Hematopoietic multipotent progenitor cell treated with erythropoietin and hydrocortisone succinate and interleukin-3 and kit ligand, for 17 days (in vitro differentiated cells): ENCODE measurements around the gene MARCHF3.
"Not testable (repeated sequence)": the region's sequence is repeated elsewhere in the genome, so short reads cannot be mapped to it uniquely, and the experiment has no call there.

Experiments used
- DNase-seq: peaks from one replicate; pipeline ENCODE4 v3.0.0-alpha.2; 2015; ENCODE audit warnings: low spot score

The MARCHF3 gene, protein sequence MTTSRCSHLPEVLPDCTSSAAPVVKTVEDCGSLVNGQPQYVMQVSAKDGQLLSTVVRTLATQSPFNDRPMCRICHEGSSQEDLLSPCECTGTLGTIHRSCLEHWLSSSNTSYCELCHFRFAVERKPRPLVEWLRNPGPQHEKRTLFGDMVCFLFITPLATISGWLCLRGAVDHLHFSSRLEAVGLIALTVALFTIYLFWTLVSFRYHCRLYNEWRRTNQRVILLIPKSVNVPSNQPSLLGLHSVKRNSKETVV

DNA sequence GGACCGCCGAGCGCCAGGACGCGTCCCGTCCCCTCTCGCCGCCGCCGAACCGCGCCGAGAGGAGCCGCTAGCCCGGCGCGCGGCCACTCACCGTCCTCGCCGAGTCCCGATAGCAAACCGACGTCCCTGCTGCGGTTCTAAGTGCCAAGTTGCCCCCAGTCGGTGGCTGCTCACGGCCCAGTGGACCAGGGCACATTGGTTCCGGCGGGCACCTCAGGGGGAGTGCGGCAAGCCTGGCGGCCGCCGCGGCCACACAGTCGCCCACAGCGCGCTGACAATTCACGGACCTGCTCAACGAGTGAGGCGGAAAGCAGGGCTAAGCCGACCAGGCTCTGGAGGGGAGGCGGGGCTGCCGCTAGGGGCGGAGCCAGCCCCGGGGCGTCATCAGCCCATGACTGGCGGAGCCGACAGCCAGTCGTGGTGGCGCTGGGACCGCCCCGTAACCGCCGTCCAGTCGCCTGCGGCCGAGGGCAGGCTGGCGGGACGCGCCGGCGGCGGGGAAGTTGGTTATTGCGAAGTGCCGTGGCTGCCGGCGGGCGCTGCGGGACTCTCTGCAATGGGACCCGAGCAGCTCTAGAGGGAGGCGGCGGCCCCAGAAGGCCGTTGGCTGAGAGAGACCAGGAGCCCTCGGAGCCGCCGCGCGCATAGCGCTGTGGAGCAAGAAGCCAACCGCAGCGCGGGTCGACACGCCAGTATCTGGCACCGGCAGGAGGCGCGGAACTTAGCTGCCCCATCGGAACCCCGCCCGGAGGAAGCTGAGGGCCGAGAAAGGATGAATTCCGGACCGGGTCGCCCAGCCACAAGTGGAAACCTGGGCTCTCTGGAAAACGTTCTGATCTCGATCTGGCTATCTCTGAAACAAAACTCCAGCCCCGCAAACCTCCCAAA, at the start of gene MARCHF3:
Gene MARCHF3 (minus strand): TSS at position 300 of the 888 bp plus-strand sequence. CDS start 112,387 bp downstream, outside the sequence.
- peak; percentile 97 for DNase-seq

DNA sequence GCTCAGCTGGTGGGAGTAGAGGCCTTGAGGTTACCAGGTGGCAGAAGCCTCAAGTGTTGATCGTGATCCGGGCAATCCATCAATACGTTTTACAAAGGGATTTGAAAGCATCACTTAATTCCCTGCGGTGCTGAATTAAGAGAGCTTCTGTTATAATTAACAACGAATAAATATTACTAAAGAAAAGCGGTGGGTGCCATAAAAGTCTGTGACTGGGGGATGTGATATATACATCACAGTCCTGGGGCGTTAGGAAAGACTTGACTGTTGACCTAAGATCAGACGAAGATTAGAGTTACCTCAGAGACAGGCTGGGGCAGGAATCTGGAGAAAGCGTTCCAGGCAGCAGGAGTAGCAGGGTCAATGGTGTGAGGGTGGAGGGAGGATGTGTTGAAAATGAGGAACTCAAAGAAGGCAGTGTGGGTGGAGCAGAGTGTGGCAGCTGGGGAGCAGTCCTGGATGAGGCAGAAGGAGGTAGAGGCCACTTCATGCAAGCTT, 49.7 kb upstream of the MARCHF3 start:
- no peak for DNase-seq

DNA sequence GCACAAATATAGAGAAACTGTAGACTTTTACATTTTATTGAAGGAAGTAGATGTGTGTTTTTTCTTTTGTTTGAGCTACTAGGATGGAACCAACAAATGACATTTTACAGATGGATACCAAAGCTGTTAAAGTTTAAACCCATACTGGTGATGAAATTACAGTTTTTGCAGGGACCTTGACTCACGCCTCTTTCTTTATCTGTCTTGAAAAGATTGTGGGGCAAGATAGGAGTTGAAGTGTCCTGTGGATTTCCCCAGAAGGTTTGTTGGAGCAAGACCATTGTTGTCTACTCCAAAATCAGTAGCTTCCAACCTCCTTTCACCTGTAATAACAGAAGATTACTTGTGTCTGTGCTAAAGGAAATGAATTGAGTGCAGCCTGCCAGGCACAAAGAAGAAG, 47.0 kb upstream of the MARCHF3 start:
- no peak for DNase-seq

DNA sequence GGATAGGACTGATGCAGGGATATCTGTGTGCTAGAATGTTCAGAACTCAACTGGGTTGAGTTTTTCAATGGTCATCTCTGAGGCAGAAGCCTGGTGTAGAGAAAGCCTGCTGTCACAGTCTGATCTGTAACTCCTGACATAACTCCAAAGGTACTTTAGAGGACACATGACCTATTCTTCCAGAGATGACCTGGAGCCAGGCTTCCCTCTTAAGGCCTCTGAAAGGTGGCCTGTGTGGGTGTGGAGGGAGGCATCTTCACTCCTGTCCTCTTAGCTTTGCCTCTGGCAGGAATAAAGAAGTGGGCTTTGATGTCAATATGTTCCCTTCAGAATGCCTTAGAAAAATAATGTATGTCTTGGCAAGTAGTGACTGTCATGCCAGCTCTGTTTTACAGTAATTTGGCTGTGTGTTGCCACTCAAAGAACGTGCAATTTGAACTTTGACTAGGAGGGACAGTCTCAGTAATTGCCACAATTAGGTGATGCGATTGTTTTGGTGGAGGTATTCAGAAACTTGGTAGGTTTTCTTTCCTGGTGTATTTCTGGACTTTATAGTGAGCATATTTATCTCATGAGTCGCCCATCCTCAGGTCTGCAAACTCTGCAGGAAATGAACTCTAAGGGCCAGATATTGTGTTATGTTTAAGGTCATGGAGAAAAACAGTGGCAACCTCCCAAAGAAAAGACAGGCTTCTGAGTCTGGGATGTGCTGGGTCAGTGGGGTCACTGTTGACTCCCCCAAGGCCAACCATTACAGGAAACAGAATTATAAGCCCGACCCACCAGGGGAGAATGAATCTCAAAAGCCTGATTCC, 46.2 kb upstream of the MARCHF3 start:
- DNase-seq, result no peak

DNA sequence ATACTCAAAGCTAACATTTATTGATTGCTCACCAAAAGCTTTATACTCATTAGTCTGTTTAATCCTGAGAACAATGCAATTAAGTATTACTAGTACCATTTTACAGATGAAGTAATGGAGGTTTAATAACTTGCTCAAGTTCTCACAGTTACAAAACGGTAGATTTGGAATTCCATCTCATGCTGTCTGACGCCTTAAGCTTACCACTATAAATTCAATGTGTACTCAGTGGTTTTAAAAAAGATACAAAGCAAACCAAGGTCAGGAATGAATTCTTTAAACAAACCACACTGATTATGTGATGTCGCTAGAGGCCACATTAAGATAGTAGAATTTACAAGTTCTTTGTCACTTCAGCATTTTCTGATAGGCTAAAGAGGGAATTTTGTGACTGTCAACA, 44.1 kb upstream of the MARCHF3 start:
- no peak for DNase-seq

DNA sequence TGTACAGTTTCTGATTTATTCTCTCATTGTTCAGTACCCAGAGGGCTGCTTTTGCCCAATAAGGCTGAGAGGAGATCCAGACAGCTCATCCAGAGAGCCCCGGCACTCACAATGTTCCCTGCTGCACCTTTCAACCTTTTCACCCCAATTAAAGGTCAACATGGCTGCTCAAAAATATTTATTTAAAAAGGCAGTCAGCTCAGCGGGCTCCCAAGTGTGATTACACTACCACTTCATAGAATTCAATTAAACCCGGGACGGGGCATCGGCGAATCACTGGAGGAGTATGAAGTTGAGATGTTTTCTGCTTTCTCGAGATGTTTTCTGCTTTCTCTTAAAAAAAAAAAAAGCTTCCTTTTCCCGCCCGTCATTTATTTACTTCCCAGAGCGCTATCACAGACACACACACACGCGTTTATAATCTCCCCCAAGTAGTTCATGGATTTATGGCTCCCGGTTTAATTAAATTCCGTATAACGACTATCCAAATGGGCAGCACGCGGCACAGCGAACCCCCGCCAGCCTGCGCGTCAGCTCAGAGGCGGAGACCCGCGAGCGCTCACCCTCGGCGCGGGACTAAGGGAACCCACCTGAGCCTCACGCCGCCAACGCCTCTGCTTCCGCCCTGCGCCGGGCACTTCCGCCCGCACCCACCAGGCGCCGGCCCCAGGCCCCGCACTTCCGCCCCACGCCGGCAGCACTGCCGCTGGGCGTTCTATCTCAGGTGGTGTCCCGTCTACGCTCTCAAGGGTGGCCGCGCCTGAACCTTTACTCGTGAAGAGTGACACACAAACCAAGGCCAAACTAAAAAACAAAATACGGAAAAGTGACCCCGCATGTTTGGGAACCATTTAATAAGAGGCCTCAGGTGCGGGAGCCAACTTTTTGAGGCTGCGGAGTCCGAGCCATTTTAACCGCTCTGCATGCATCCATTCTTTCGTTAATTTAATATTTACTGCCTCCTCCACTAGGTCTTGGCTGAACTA, 42.8 kb upstream of the MARCHF3 start, which contains the start of gene C5orf63:
Gene C5orf63 (minus strand): TSS at position 642 of the 986 bp plus-strand sequence. CDS start 14,507 bp downstream, outside the sequence.
- peak; percentile 73 for DNase-seq

DNA sequence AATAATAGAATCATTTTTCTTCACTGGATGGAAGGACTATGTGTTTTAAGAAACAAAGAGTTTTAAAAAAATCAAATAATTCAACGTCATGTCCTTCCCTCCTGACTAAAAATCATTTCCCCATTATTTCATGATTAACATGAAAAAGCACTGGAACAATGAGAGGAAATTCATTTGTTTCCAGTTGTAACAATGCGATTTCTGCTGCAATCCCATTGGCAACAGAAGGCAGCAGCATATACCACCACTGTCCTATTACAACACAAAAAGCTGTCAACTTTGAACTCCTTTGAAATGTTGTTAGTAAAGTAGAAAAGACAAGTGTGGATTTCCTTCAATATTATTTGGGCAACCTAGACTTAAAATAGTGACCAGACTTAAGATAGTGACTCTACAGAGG, 39.9 kb upstream of the MARCHF3 start:
- DNase-seq, result no peak

DNA sequence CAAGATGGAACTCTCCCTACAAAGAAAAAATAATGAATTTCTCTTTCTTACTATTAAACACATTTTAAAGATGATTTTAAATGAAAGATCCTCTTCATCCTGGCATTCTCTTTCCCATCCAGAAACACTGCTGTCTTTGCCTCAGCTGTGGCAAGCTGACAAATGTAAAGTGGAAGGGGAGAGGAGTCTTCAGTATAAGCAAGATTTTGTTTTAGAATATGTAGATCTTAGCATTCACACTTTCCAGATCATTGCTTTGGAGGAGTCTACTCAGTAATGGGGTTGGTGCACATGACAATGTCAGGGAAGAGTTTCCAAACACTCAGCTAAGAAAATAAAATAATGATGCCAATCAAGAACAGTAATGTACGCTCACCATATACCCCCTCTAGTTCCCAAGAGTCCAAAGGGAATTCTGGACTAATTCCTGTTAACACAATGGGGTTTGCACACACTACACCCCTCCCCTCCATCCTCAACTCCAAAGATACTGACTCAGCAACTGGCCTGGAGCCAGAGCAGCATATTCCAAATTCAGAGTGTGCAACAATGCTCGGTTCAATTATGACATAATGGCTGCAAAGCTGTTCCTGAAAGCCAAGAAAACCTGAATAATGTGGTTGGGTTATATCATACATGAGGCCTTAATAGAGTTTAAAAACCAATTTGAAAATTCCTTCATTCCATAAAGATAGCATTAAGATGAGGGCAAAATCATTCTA, 38.3 kb upstream of the MARCHF3 start:
- no peak for DNase-seq

DNA sequence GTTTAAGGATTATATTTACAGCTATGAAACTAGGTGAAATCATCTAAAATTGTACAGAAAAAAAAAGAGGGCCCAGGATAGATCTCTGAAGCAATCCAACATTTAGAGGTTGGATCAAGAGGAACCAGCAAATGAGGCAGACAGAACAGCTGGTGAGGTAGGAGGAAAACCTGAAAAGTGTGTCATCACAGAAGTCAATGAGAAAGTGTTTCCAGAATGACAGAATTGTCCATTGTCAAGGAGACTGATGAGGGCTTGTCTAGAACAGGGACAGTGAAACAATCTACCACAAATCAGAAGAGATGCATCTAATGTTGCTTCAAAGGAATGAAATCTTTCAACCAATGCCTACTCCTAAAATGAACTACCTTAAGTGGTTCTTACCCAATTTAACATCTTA, 36.4 kb upstream of the MARCHF3 start:
- no peak for DNase-seq

DNA sequence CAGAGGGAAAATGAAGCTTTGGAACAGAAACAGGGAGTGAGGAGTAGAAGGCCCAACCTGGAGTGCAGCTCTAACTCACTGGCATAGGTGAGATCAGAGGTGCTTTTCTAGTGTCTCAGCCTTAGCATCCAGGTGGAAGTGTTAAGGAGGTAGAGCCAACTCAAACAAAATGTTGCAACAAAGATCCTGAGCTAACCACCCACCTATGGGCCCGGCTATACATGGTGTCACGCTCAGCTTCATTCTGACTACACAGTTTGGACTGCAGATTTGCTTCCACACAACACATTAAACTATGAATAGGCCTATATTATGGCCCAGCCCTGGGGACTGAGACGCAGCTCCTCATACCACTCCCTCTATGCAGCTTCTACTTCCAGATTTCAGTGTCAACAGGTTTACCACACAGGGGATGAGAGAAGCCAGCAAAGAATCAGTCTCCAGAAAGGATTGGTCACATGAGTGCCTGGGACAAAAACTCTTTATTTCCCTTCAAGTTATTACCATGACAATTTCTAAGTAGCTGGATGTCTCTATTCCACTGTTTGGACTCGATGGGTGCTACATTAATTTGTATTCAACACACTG, 34.0 kb upstream of the MARCHF3 start:
- no peak for DNase-seq

DNA sequence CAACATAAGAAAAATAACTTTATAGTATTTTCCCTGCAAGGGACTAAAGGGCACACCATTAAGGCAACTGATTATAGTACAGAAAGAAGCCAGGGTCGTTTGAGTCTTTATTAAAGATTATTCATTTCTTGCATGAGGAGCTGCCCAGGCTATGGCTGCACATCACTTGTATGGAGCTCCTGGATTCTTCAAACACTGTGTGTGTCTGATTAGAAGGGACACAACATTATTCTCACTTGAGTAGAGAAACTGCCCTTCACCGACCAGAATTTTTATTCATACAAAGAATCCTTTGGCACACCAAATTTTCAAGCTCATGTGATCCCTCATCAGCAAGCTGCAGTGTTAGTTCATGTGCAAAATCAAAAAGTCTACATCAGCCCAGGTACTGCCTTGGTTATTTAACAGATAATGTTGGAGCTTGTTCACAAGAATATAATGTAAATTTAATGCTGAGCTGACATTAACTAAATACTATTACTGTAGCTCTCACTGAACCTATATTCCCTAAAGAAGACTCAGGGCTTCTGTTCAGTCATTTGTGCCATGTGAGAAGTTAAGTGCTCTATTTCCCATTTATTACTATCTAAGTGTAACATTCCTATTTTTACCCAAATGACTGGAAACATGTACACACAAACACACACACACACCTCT, 33.0 kb upstream of the MARCHF3 start:
- no peak for DNase-seq

DNA sequence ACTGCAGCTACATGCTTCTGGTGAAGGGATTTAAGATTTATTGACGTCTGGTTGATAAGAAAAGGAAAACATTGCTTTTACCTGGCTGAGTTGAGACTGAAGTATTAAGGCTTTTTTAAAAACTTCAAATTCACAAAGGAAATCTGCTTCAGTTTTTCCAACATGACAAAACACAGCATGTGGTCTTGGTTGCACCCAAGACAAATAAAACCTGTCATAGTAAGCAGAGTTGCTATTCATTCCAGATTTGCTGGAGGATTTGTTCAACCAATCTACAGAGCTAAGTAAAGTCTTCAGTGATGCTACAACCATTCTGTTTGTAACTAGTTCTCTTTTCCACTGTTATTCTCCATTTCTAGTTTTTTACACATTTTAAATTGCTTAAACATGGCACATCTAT, 31.6 kb upstream of the MARCHF3 start:
- DNase-seq, result no peak

DNA sequence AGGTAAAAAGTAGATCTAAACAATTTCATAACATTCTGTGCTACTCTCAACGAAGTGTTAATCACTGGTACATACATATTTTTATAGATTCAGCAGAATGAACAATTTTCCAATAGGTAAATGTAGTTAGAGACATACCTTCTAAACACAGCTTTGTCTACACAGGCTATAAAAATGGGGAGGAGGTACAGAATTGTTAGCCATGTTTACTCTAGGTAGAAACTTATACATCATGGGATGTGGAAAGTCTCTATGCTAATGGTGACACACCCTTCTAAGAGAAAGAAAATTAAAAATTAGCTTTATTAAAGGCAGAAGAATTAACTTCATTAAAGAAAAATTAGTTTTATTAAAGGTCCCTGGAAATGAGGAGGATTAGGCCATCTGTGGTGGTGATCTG, 31.2 kb upstream of the MARCHF3 start:
- no peak for DNase-seq

DNA sequence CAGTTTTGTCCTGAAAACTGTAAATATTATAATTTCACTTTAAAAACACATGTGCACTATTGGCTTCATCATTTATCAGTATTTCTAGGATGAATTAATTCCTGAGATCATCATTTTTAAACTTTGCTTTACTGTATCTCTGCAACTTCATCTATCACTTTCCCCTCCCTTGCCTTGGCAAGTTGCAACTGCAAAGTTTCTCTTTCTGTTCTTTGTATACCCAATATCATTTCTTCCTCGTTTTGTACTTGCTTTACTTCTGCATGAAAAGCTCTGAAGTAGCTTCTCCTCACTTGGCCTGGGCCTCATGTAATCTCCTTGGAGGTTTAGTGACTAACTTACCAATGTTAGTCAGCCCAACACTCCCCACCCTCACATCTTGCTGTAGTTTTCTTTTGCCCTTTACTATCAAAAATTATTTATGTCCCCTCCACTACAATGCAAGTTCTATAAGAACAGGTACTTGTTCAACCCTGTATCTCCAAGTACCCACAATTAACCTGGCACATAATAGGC, 30.2 kb upstream of the MARCHF3 start:
- DNase-seq, result no peak

DNA sequence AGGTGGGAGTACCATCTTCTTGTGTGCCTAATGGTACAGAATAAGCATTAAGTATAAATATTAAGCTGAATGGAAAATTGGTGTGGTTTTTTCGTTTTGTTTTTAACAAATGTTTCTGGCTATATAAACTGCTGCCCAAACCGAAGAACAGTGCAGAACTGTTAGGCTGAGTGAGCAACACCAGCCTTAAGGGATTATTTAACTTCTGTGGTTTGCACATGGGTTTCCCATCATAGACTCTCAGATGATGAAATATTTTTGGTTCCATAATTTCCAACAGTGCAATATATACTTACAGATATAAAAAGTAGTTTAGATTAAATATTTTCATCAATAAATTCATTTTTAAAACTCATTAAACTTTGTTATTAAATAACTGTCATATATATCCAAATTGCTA, 26.5 kb upstream of the MARCHF3 start:
- DNase-seq, result no peak

DNA sequence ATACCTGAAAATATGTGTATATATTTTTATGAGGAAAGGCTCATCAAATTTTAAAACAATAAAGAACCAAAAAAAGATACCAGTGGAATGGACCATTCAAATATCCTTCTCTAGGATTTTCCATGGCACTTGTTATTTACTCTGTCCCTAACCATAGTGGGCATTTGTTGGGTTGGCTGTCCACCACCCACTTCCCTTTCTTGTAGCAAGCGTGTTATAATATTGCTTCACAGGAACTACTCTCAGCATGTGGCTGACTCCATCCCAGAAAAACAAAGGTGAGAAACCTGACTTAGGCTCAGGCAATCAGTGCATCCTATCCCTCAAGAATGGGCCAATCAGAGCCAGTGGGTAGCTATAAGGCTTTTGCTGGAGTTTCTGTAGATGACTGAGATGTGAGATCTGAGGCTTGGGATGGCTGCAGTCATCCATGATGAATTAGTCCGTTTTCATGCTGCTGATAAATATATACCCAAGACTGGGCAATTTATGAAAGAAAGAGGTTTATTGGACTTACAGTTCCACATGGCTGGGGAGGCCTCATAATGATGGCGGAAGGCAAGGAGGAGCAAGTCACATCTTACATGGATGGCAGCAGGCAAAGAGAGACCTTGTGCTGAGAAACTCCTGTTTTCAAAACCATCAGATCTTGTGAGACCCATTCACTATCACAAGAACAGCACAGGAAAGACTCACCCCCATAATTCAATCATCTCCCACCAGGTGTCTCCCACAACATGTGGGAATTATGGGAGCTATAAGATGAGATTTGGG, 25.7 kb upstream of the MARCHF3 start:
- no peak for DNase-seq

DNA sequence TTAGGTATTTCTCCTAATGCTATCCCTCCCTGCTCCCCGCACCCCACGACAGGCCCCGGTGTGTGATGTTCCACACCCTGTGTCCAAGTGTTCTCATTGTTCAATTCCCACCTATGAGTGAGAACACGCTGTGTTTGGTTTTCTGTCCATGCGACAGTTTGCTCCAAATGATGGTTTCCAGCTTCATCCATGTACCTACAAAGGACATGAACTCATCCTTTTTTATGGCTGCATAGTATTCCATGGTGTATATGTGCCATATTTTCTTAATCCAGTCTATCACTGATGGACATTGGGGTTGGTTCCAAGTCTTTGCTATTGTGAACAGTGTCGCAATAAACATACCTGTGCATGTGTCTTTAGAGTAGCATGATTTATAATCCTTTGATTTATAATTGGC, 23.2 kb upstream of the MARCHF3 start:
- not testable (repeated sequence) for DNase-seq

DNA sequence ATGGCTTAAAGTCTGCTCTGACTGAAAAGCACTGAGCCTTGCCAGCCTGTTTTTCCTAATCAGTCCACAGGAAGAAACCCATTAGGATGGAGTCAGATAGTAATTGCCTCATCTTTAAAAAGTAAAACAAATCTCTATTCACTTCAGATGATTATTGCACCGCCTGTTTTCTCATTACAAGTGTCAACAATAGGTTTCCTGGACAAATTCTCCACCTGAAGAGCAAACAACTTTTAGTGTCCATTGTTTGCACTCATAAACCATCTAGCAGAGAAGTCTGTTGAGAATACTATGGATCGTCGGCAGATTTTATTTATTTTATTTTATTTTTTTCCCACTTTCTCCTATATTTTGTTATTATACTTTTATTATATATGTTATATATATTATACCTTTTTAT, 22.7 kb upstream of the MARCHF3 start:
- DNase-seq, result no peak
